Prostate gland (tissue), 2 donors: ENCODE data around the gene CERS6.

Source experiments
- POLR2AphosphoS5 ChIP-seq: sonication (generic); formaldehyde crosslinking; IDR thresholded peaks from one replicate; pipeline ENCODE4 v1.6.1; 2017; ENCODE audit warnings: antibody characterized with exemption
- TF ChIP-seq, protein P1 (sequence below), 4 experiments: fragments of 200-600 bp in 2 of 4; fragments of 450-650 bp in 2 of 4; sonication (generic) in 2 of 4; IDR thresholded peaks; 1 replicate in 3 of 4; 2 replicates in 1 of 4; pipeline ENCODE4 v1.5.1; 2016 to 2019; ENCODE audit warnings: antibody characterized with exemption in 4 of 4, mild to moderate bottlenecking in 2 of 4, moderate library complexity in 2 of 4

DNA sequence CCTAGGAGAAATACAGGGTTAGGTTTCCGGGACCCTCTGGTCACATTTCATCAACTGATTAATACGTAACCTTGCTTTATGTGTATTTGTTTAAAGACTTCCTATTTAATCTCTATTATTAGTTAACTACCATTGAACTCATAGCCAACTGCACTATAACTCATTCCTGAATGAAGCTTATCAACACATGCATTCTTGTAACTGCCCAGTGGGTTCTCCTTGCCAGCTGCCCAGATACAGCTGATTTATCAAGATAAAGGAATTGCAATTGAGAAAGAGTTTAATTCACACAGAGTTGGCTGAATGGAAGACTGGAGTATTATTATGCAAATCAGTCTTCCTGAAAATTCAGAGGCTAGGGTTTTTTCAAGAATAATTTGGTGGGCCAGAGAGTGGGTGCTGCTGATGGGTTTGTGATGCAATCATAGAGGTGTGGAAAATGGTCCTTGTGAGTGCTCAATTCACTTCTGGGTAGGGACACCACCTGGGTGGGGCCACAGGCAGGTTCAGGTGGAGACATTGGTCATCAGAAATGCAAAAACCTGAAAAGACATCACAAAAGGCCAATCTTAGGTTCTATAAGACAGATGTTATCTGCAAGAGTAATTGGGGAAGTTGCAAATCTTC, 325.2 kb downstream of the CERS6 start:
- TF ChIP-seq POLR2AphosphoS5, result no peak
- TF ChIP-seq, protein P1, sequence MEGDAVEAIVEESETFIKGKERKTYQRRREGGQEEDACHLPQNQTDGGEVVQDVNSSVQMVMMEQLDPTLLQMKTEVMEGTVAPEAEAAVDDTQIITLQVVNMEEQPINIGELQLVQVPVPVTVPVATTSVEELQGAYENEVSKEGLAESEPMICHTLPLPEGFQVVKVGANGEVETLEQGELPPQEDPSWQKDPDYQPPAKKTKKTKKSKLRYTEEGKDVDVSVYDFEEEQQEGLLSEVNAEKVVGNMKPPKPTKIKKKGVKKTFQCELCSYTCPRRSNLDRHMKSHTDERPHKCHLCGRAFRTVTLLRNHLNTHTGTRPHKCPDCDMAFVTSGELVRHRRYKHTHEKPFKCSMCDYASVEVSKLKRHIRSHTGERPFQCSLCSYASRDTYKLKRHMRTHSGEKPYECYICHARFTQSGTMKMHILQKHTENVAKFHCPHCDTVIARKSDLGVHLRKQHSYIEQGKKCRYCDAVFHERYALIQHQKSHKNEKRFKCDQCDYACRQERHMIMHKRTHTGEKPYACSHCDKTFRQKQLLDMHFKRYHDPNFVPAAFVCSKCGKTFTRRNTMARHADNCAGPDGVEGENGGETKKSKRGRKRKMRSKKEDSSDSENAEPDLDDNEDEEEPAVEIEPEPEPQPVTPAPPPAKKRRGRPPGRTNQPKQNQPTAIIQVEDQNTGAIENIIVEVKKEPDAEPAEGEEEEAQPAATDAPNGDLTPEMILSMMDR (IDR thresholded peaks at IDR 0.05), result no peak
